ENCODE results near the gene SMAD7.
A peak's percentile ranks its signal among the peaks of the same experiment; 100 is the strongest.

The SMAD7 gene

GRCh38 chr18:48950536-48951447 is at the start of gene SMAD7:
SMAD7 (minus strand) TSS chr18:48950965; CDS start chr18:48950424, 541 bp downstream.
- no peak for DNase-seq

GRCh38 chr18:48999569-48999968 is 48.8 kb upstream of the SMAD7 start:
- no peak for DNase-seq

- peak; percentile 72 for DNase-seq
These were observed 47.4 kb upstream of the SMAD7 start for GRCh38 chr18:48997985-48998831.

GRCh38 chr18:48997681-48997984 is 46.9 kb upstream of the SMAD7 start:
- DNase-seq, result no peak

GRCh38 chr18:48996901-48997463 is 46.2 kb upstream of the SMAD7 start:
- DNase-seq, result no peak

GRCh38 chr18:48996041-48996440 is 45.3 kb upstream of the SMAD7 start:
- DNase-seq, result no peak

- no peak for DNase-seq
These were observed 44.4 kb upstream of the SMAD7 start for GRCh38 chr18:48994926-48995835.

- DNase-seq, result no peak
These were observed 43.4 kb upstream of the SMAD7 start for GRCh38 chr18:48994044-48994651.

GRCh38 chr18:48993586-48993985 is 42.8 kb upstream of the SMAD7 start:
- no peak for DNase-seq

- no peak for DNase-seq
These were observed 42.2 kb upstream of the SMAD7 start for GRCh38 chr18:48992791-48993555.

- DNase-seq, result no peak
These were observed 41.4 kb upstream of the SMAD7 start for GRCh38 chr18:48992133-48992532.

- no peak for DNase-seq
These were observed 40.9 kb upstream of the SMAD7 start for GRCh38 chr18:48991676-48992075.

GRCh38 chr18:48991319-48991660 is 40.5 kb upstream of the SMAD7 start:
- no peak for DNase-seq

- no peak for DNase-seq
These were observed 39.9 kb upstream of the SMAD7 start for GRCh38 chr18:48990481-48991318.

- no peak for DNase-seq
These were observed 38.8 kb upstream of the SMAD7 start for GRCh38 chr18:48989304-48990303.

- DNase-seq, result no peak
These were observed 37.9 kb upstream of the SMAD7 start for GRCh38 chr18:48988508-48989303.

- no peak for DNase-seq
These were observed 37.1 kb upstream of the SMAD7 start for GRCh38 chr18:48987821-48988220.

All from NCI-H2227 treated with DMSO at 0.1 percent for 48 hours (cell line).